SK-N-SH (cell line): ENCODE results near the gene CBLL2.

ENCODE experiments used
- CHD2 ChIP-seq: fragments of 150-350 bp; IDR thresholded peaks from 2 replicates; pipeline ENCODE4 v1.6.1; 2018; ENCODE audit warnings: low read length; ENCODE audit not compliant: partially characterized antibody
- EZH2phosphoT487 ChIP-seq: fragments of 200-600 bp; sonication (generic); IDR thresholded peaks from 2 replicates; pipeline ENCODE4 v1.6.1; 2017; ENCODE audit warnings: low read depth, mixed run types, mild to moderate bottlenecking, antibody characterized with exemption, moderate library complexity, borderline replicate concordance
- FOSL2 ChIP-seq: IDR thresholded peaks from 2 replicates; pipeline ENCODE4 v1.4.0; 2012; ENCODE audit warnings: low read depth, mild to moderate bottlenecking, moderate library complexity, borderline replicate concordance
- JUND ChIP-seq: IDR thresholded peaks from 2 replicates; pipeline ENCODE4 v1.4.0; 2012
- MXI1 ChIP-seq: IDR thresholded peaks from 2 replicates; pipeline ENCODE4 v1.6.1; 2012; ENCODE audit warnings: mild to moderate bottlenecking, low read depth, low read length, improper control_type of control experiment
- NRF1 ChIP-seq: IDR thresholded peaks from 2 replicates; pipeline ENCODE4 v1.6.1; 2012; ENCODE audit warnings: low read depth, mild to moderate bottlenecking, low read length
- POLR2AphosphoS5 ChIP-seq: IDR thresholded peaks from 2 replicates; pipeline ENCODE4 v1.6.1; 2012; ENCODE audit warnings: low read depth, low read length
- RAD21 ChIP-seq: IDR thresholded peaks from 2 replicates; pipeline ENCODE4 v1.6.1; 2012; ENCODE audit warnings: mild to moderate bottlenecking, low read length
- RXRA ChIP-seq: IDR thresholded peaks from 2 replicates; pipeline ENCODE4 v1.4.0; 2012; ENCODE audit warnings: low read depth, mild to moderate bottlenecking, borderline replicate concordance
- SMC3 ChIP-seq: IDR thresholded peaks from 2 replicates; pipeline ENCODE4 v1.6.1; 2012; ENCODE audit warnings: low read depth, low read length, improper control_type of control experiment
- TAF1 ChIP-seq: IDR thresholded peaks from 2 replicates; pipeline ENCODE4 v1.6.1; 2012; ENCODE audit warnings: low read depth, mild to moderate bottlenecking, low read length, moderate library complexity, borderline replicate concordance
- TCF12 ChIP-seq: IDR thresholded peaks from 2 replicates; pipeline ENCODE4 v1.4.0; 2012
- TF ChIP-seq, protein P1 (sequence below): fragments of 200-600 bp; sonication (generic); IDR thresholded peaks from 2 replicates; pipeline ENCODE4 v1.6.1; 2017; ENCODE audit warnings: antibody characterized with exemption, mild to moderate bottlenecking, moderate library complexity
- TF ChIP-seq, protein P2 (sequence below): IDR thresholded peaks from 2 replicates; pipeline ENCODE4 v1.4.0; 2012; ENCODE audit warnings: low read depth

DNA sequence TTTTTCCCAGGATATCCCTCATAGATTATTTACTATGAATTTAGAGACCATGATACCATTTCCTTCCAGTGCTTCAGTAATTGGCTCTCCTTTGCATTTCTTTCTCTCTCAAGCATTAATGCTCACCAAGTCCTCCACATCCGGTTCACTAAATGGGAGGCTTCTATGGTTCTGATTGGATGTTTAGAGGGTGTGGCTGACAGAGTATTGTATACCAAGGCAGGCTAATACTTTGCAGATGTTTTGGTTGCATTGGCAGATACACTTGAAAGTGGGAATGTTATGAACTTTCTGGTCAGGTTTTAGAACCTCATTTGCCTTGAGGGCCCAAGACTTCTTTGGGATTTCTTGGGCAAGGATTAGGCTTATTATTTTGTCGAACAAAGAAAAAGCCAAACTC lies 24.2 kb downstream of the CBLL2 start:
- TF ChIP-seq, protein P1, sequence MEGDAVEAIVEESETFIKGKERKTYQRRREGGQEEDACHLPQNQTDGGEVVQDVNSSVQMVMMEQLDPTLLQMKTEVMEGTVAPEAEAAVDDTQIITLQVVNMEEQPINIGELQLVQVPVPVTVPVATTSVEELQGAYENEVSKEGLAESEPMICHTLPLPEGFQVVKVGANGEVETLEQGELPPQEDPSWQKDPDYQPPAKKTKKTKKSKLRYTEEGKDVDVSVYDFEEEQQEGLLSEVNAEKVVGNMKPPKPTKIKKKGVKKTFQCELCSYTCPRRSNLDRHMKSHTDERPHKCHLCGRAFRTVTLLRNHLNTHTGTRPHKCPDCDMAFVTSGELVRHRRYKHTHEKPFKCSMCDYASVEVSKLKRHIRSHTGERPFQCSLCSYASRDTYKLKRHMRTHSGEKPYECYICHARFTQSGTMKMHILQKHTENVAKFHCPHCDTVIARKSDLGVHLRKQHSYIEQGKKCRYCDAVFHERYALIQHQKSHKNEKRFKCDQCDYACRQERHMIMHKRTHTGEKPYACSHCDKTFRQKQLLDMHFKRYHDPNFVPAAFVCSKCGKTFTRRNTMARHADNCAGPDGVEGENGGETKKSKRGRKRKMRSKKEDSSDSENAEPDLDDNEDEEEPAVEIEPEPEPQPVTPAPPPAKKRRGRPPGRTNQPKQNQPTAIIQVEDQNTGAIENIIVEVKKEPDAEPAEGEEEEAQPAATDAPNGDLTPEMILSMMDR = no peak
- TF ChIP-seq MXI1 = no peak
- no peak for TF ChIP-seq RXRA
- TF ChIP-seq, protein P2, sequence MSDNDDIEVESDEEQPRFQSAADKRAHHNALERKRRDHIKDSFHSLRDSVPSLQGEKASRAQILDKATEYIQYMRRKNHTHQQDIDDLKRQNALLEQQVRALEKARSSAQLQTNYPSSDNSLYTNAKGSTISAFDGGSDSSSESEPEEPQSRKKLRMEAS = no peak
- TF ChIP-seq POLR2AphosphoS5 = no peak
- TF ChIP-seq EZH2phosphoT487 = no peak
- TF ChIP-seq JUND = no peak
- TF ChIP-seq FOSL2 = no peak
- TF ChIP-seq TCF12 = no peak
- no peak for TF ChIP-seq NRF1
- no peak for TF ChIP-seq RAD21
- no peak for TF ChIP-seq TAF1
- no peak for TF ChIP-seq CHD2
- TF ChIP-seq SMC3 = no peak
